Activated T-helper 9 cell treated with anti-CD3 and anti-CD28 coated beads, Interleukin-2, amount 50 U/mL, for 16 hours (primary cell): Measurements from ENCODE around the gene PCGF3.
"Not testable (repeated sequence)": the region's sequence is repeated elsewhere in the genome, so short reads cannot be mapped to it uniquely, and the experiment has no call there.

Experiments used
- DNase-seq: peaks from one replicate; pipeline ENCODE4 v3.0.0-alpha.2; 2020; ENCODE audit warnings: low read depth

PCGF3 gene

DNA sequence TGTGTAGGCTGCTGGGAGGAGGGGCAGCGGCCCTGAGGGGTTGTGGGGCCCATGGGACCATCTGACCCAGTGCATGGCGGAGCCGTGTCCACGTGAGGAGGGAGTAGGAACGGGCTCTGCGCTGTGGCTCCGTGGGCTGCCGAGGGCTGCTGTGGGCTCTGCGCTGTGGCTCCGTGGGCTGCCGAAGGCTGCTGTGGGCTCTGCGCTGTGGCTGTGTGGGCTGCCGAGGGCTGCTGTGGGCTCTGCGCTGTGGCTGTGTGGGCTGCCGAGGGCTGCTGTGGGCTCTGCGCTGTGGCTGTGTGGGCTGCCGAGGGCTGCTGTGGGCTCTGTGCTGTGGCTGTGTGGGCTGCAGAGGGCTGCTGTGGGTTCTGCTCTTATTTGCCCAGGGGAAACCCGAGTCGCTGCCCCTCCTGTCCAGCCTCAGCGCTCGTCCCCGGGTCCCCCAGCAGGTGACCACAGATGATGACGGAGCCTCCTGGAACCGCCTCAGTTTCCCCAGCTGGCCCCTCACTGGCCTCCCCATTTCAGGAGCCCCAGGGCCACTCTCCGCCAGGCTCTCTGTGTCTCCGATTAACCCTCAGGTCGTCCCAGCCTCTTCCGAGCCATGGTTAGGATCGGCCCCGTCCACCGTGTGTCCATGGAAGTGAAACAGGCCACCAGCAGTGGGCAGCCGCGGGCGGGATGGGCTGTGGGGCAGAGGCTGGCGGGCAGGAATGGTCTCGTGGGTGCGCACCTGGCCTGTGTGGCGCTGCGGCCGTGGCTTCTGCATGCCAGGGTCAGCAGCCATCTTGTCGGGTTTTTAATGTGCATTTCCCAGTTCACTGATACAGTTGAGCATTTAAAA lies 20.0 kb downstream of the PCGF3 start:
- no peak for DNase-seq

DNA sequence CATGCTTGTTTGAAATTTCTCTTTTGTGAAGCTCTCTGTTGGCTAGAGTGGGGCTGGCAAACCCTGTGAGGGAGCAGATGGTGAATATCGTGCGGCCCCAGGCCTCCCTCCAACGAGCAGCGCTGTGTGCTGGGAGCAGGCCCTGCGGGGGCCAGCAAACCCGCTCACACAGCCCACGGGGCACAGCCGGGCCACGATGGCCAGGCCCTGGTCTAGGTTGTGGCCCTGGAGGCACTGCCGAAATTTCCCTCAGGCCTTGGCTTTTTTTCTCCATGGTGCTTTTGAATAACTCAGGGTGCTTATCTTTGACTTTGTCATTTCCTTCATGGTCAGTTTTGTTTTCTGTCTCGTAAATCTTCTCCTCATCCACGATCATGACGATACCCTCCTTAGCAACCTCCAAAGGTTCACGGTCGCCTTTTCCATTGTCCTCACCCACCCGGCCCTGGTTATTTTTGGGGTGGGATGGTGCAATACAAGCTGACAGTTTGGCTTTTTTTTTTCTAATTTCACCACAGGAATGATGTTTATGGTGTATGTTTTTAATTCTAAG lies 20.7 kb downstream of the PCGF3 start:
- no peak for DNase-seq

DNA sequence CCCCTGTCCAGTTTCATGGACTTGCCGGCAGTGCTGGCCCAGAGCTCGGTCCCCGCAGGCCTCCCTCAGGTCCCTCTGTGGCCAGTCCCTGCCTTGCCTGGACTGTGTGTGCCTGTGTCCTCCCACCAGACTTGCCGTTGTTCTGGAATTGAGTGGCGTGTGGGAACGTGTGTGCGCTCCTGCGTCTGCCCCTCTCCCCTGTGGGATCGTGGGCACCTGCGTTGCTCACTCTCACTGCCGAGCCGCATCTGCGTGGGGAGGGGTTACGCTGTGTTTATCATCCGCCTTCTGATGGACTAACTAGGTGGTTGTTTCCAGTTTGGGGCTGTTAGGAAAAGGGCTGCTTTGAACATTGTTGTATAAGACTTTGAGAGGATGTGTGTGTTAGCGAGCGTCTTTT lies 21.2 kb downstream of the PCGF3 start:
- no peak for DNase-seq

DNA sequence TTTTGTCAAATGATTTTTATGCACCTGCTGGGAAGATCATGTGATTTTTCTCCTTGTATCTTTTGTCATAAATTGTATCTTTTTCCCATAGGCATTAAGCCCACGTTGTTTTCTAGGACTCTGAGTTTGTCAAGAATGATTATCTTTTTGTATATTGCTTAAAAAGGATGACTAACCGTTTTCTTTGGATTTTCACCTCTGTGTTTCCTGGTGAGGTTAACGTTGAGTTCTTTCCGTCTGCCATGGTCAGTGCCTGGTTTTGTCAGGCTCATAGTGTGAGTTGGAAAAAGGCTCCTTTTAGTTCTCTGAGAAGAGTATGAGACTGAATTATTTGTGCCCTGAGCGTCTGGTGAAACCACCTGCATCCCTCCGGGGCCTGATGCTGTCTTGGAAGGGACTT lies 21.9 kb downstream of the PCGF3 start:
- DNase-seq = no peak

DNA sequence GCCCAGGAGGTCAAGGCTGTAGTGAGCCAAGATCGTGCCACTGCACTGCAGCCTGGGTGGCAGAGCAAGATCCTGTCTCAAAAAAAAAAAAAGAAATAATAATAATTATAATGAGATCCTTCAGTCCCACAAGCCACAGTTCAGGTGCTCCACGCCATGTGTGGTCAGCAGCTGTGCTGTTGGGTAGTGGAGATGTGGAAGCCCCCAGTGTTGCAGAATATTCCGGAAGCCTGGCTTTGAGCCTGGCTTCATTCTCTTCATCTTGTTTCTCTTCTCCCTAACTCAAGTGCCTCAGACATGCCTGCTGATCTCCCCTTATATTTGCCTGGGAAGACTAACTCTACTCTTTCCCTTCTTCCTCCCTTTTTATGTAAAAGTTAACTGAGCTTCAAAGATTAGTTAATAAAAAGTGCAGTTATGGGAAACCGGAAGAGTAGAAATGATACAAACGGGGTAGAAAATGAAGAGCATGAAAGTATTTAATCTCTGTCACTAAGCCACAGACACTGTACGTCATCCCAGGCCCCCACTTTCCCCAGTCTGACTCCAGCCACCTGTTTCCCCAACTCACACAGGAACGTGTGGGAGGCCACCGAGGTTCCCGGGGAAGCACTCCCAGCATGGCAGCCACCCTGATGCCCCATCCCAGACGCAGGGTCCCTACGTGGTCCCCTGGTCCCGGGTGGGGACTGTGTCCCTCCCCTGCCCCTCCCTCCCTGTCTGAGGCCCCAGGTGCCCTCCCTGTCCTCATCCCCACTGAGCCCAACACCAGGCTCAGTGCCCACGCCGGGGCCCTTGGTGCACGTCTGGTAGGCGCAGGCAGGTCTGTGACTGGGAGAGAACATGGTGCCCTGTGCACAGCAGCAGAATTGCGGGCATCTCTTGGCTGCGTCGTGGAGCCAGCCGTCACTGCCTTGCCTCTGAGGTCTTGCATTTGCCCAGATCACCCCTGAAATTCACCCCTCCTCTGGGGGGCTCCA lies 24.0 kb downstream of the PCGF3 start:
- no peak for DNase-seq

DNA sequence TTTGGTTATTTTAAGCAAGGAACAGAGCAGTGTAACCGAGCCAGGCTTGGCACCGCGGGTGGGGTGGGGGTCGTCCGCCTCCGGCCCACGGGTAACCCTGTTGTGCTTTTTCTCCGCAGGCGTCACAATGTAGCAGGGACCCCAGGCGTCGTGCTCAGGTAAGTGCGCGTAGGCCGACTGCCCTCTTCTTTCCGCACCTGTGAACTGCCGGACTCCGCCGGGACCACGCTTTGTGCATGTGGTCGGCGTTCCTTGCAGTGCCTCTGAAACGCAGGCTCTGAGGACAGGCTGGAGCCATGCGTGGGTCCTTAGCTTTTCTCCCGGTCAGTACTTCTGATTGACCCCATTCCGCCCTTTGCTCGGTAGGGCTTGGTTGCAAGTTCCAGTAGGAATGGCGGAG lies 24.9 kb downstream of the PCGF3 start:
- no peak for DNase-seq

DNA sequence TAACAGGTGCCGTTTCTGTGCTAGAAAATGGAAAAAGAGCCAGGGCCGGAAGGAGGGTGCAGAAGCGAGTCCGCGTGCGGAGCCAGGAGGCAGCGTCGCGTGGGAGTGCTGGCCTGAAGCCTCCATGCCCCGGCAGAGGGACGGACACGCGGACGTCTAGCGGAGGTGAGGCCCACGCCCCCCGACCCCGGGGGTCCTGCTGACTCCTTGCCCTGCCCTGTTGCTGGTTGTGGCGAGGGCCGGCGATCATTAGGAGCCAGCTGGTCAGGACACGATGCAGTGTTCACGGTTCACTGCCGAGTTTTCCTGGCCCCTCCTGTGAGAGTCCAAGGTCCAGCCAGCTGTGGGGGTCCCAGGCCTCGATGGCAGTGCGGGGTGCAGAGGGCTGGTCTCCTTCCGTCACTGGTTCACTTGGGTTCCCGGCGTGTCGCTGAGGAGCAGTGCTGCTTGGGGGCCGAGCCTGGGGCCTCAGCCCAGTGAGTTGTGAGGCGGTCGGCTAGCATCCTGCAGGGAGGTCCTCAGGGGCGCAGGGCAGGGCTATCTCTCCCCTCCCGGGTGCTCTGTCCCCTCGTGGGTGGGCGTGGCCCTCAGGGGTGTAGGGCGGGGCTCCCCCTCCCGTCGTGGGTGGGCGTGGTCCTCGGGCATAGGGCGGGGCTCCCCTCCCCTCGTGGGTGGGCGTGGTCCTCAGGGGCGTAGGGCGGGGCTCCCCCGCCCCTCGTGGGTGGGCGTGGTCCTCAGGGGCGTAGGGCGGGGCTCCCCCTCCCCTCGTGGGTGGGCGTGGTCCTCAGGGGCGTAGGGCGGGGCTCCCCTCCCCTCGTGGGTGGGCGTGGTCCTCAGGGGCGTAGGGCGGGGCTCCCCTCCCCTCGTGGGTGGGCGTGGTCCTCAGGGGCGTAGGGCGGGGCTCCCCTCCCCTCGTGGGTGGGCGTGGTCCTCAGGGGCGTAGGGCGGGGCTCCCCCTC lies 25.6 kb downstream of the PCGF3 start:
- not testable (repeated sequence) for DNase-seq

DNA sequence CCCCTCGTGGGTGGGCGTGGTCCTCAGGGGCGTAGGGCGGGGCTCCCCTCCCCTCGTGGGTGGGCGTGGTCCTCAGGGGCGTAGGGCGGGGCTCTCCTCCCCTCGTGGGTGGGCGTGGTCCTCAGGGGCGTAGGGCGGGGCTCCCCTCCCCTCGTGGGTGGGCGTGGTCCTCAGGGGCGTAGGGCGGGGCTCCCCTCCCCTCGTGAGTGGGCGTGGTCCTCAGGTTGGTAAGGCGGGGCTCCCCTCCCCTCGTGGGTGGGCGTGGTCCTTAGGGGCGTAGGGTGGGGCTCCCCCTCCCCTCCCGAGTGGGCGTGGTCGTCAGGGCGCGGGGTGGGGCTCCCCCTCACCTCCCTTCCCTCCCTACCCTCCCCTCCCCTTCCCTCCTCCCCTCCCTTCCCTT lies 26.3 kb downstream of the PCGF3 start:
- not testable (repeated sequence) for DNase-seq

DNA sequence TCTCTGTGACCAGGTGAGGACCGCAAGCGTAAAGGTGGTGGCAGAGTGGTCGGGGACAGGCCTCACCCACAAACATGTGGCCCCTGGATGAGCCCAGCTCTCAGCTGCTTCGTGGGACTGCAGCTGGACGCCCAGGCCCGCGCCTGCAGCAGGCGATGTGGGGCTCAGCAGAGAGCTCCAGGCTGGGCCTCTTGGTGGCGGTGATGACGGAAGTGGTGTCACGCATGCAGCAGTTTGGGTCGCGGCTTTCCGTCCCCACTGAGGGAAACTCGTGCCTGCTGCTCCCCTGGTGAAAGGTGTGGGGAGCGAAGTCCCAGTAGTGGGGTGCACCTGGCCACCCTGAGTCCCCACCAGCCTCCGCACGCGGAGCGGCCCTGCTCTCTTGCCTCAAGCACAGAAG lies 26.9 kb downstream of the PCGF3 start:
- no peak for DNase-seq

DNA sequence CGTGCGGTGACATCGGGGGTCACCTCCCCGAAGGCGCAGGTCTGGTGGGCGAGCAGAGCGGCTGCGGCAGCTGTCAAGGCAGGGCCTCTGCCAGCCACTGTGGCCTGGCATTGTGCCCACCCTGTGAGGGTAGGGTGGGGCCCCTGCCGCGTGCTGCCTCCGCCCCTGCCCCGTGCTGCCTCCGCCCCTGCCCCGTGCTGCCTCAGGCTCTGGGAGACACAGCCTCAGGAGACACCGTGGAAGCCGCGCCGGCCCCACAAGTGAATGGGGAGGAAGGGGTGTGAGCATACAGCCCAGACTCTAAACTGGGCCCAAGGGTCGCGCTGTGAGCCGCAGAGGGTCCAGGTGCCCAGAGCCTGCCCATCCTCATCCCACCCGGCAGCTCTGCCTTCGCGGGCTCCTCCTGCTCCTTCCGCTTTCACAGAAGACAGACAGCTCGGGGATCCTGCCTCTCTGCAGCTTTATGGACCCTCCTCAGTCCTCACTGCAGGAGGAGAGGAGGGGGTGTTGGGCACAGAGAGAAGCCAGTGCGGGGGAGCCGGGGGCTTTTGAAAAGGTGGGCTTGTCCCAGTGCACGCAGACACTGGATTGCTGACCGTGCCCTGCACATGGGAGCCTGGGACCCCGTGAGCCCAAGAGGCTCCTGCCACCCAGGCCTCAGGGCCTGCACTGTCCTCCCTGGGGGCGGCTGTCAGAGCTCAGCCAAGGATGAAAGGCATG lies 27.4 kb downstream of the PCGF3 start:
- DNase-seq = no peak

DNA sequence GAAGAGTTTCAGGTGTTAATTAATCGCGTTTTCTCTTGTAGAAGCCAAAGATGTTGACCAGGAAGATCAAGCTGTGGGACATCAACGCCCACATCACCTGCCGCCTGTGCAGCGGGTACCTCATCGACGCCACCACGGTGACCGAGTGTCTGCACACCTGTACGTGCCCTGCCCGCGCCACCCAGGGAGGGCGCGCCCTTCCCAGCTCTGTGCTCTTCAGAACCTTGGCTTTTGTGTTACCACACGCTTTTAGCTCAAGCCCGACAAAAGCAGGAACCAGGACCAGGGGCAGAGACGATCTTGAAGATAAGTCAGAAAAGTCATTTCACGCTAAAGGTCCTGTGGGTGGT lies 28.0 kb downstream of the PCGF3 start:
- no peak for DNase-seq

DNA sequence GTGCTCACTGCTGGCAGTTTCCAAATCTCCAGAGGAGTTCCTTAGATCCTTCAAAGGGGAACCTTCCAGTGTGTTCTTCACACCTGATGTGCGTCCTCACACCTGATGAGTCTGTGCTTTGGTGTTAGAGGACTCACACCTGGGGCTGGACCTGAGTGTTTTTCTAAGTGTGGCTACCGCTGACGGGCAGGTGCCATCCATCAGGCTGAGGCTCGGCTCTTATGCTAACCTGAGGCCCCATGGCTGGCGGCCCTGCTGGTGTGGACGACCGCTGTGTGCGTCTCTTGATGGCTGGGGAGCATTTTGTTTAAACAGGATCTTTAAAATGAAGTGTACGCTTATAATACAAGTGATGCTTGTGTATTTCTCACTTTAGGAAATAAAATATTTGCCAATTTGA lies 28.4 kb downstream of the PCGF3 start:
- DNase-seq = no peak

DNA sequence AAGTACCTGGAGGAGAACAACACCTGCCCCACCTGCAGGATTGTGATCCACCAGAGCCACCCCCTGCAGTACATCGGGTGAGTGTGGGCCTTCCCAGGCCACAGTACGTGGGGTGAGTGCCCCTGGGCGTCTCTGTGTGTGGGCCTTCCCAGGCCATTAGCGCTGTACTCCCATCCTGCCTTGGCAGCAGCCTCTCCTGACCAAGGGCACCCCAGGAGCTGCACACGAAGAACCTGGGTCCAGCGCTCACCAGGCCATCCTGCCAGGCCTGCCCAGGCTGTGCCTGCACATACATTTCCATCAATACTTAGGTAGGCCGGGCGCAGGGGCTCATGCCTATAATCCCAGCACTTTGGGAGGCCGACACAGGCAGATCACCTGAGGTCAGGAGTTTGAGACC lies 29.3 kb downstream of the PCGF3 start:
- no peak for DNase-seq

DNA sequence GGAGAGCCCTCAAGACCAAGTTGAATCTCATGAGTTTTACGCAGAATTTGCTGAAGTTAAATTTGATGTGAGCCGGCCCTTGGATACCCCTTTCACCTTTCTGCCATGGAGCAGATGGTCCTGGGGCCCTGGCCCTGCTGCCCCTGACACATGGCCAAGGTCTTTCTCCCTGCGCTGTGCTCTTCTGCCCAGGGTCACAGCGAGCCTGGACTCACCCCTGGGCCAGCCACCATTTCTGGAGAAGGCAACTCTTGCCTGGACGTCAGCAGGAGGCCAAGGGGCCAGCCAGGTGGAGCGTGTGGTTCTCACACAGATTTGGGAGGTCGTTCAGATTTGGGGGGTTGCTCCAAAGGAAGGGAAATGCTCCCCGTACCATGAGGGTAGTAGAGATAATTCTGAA lies 30.0 kb downstream of the PCGF3 start:
- no peak for DNase-seq

DNA sequence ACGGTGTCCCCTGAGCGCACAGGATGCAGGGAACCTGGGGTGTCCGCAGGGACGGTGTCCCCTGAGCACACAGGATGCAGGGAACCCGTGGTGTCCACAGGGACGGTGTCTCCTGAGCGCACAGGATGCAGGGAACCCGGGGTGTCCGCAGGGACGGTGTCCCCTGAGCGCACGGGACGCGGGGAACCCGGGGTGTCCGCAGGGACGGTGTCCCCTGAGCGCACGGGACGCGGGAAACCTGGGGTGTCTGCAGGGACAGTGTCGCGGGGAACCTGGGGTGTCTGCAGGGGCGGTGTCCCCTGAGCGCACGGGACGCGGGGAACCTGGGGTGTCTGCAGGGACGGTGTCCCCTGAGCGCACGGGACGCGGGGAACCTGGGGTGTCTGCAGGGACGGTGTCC lies 30.9 kb downstream of the PCGF3 start:
- not testable (repeated sequence) for DNase-seq

DNA sequence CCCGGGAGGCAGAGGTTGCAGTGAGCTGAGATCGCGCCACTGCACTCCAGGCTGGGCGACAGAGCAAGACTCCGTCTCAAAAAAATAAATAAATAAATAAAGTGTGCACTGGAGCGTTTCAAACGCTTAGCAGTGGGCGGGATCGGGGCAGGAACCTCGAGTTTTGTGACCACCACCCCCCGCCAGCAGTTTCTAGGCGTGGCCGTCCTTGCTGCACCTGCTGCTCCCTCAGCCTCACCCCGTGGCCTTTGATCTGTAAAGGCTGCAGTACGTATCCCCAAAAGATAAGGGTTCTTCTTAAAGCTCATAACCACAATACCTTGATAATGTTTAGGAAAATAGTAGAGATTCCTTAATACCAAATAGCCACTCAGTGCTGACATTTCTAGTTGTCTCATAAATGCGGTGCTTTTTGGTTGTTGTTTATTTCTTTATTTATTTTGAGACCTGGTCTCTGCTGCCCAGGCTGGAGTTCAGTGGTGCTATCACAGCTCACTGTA lies 33.2 kb downstream of the PCGF3 start:
- DNase-seq = no peak

DNA sequence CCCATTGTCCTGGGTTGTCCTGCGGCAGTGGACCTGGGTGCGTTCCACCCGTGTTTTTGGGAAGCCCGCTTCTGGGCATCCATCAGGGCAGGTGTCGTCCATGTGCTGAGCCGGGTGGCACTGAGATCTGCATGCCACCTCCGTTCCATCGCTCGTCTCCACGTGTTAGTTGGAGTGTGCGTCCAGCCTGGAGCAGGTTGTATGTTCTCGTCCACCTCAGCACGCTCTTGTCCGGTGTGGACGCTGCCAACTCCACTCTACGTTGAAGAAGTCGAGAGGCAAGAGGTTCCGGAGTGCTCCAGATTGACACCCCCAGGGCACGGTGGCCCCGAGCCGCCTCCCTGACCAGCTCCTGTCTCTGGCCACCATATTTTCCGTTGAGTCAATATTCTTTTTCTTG lies 33.9 kb downstream of the PCGF3 start:
- DNase-seq = no peak

DNA sequence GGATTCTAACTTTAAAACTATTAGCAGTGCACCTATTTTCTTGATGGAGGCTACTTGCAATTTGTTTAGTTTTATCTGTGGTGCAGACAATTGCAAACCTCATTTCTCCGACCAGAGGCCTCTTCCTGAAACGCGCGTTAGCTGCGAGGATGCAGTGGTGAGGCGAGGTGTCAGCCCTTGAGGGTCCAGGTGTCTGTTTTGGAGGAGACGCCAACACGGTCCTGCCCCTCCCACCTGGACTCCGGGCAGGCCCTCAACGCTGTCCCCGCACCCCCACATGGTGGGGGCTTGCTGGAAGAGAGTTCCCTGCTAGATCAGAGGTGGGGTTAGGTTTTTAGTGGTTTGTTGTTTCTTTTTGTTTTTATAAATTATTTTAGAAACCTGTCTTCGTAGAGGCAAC lies 34.4 kb downstream of the PCGF3 start:
- DNase-seq = no peak

DNA sequence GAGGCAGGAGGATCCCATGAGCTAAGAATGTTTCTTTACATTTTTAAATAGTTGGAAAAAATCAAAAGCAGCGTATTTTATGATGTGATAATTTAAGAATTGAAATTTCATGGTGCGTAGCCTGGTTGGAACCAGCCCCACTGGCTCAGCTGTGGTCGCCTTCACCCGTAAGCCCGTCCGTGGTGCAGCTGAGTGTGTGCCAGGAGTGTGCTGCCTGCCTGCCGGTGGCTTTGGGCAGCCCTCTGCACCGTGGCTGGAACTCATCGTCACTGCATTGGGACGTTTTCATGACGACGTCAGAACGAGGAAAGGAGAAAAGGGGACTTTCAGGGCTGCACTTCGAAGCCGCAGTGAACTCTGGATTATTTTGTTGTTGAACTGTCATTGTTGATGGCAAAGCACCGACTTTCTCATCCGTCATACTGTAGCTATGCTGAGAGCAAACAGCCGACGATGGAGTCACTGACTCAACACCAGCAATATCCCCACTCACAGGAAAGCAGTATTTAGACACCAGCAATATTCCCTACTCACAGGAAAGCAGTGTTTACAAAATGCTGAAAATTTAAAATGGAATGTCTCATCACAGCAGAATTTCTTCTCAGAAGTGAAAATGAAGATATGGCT lies 35.1 kb downstream of the PCGF3 start:
- DNase-seq = no peak

DNA sequence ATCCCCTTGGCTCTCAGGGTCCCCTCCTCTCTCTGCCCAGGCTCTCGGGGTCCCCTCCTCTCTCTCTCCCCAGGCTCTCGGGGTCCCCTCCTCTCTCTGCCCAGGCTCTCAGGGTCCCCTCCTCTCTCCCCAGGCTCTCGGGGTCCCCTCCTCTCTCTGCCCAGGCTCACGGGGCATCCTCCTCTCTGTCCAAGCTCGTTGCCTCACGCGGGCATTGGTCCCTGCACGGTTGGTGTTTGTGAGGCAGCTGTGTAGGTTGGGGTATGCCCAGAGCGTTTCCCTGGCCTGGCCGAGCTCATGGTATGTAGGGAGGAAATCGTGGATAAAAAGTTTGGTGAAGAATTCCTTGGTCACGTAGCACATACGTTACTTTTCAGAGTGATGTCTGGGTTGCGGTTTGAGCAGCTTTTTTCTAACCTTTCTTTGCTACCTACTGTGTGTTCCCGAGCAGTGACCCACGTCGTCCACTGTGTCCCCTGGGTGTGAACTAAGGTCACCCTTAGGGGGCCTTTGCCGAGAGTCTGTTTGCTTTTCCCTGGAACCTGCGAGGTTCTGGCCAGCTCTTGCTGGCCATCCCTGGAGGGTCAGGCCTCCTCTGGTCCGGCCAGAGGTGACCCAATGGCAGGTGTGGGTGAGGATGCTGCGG lies 36.6 kb downstream of the PCGF3 start:
- DNase-seq = no peak
